Keratinocyte (primary cell): ENCODE measurements around the gene THTPA. TPM values are rescaled to one million over a fixed set of nuclear protein-coding genes. Genes with fewer than 3 reads are reported as not detected.

Experiments used
- DNase-seq: peaks from one replicate; pipeline ENCODE4 v3.0.0-alpha.2; 2011; ENCODE audit warnings: low read depth, missing footprints, low spot score
- FAIRE-seq: peaks from 2 replicates; lab custom pipeline; 2011; peaks lifted over from hg19 to GRCh38; lab: Jason Lieb, UNC
- H2AFZ ChIP-seq: 2 replicates; pipeline ENCODE4 v1.6.0; 2012; ENCODE audit warnings: low read length, control low read depth, inconsistent platforms; ENCODE audit not compliant: control insufficient read depth
- H3K27ac ChIP-seq: 2 replicates; pipeline ENCODE4 v1.5.1; 2011; ENCODE audit warnings: low read length; ENCODE audit not compliant: control insufficient read depth, insufficient read depth
- H3K27me3 ChIP-seq: 3 replicates; pipeline ENCODE4 v1.6.0; 2011; ENCODE audit warnings: low read length; ENCODE audit not compliant: control insufficient read depth, insufficient read depth; ENCODE audit errors: extremely low read depth
- H3K36me3 ChIP-seq, 2 experiments: 2 replicates in 1 of 2; 3 replicates in 1 of 2; pipeline ENCODE4 v1.5.1; 2011; ENCODE audit warnings: low read length in 2 of 2, mild to moderate bottlenecking in 1 of 2; ENCODE audit not compliant: control insufficient read depth in 2 of 2, insufficient read depth in 2 of 2; ENCODE audit errors: extremely low read depth in 1 of 2
- H3K4me1 ChIP-seq: 3 replicates; pipeline ENCODE4 v1.5.1; 2011; ENCODE audit warnings: low read length; ENCODE audit not compliant: control insufficient read depth, insufficient read depth; ENCODE audit errors: extremely low read depth
- H3K4me2 ChIP-seq: 3 replicates; pipeline ENCODE4 v1.6.0; 2011; ENCODE audit warnings: low read depth, low read length; ENCODE audit not compliant: control insufficient read depth, insufficient read depth; ENCODE audit errors: extremely low read depth
- H3K4me3 ChIP-seq, 3 experiments: fragments of 200-600 bp in 1 of 3; sonication (generic) in 1 of 3; 2 replicates in 2 of 3; 3 replicates in 1 of 3; pipeline ENCODE4 v1.5.1; 2011 to 2016; ENCODE audit warnings: low read length in 3 of 3, mild to moderate bottlenecking in 3 of 3, control low read depth in 2 of 3, inconsistent platforms in 1 of 3, low read depth in 1 of 3, mixed read lengths in 1 of 3, mixed run types in 1 of 3, moderate library complexity in 1 of 3; ENCODE audit not compliant: control insufficient read depth in 2 of 3, insufficient read depth in 2 of 3; ENCODE audit errors: extremely low read depth in 1 of 3
- H3K79me2 ChIP-seq: 2 replicates; pipeline ENCODE4 v1.6.0; 2012; ENCODE audit warnings: low read length; ENCODE audit not compliant: control insufficient read depth, insufficient read depth
- H3K9ac ChIP-seq: 3 replicates; pipeline ENCODE4 v1.6.0; 2011; ENCODE audit warnings: low read length; ENCODE audit not compliant: control insufficient read depth, insufficient read depth; ENCODE audit errors: extremely low read depth
- H3K9me1 ChIP-seq: 3 replicates; pipeline ENCODE4 v1.6.0; 2011; ENCODE audit warnings: low read length; ENCODE audit not compliant: control insufficient read depth, insufficient read depth; ENCODE audit errors: extremely low read depth
- H3K9me3 ChIP-seq: 2 replicates; pipeline ENCODE4 v1.5.1; 2012; ENCODE audit warnings: low read depth, low read length; ENCODE audit not compliant: control insufficient read depth
- H4K20me1 ChIP-seq: 3 replicates; pipeline ENCODE4 v1.6.0; 2011; ENCODE audit warnings: low read length; ENCODE audit not compliant: control insufficient read depth, insufficient read depth; ENCODE audit errors: extremely low read depth
- EZH2 ChIP-seq: IDR thresholded peaks from one replicate; pipeline ENCODE4 v1.6.1; 2012; ENCODE audit warnings: inconsistent platforms, mild to moderate bottlenecking, low read length, moderate library complexity
- dilution Hi-C: fragments of 300-500 bp; cut with MboI; formaldehyde crosslinking; loops from one replicate; pipeline ENCODE4 v1.7.0; 2020; ENCODE audit warnings: low sequenced_read_pairs; ENCODE audit not compliant: extremely low pct_ligation_motif_present
- polyA plus RNA-seq, 5 experiments: library from polyadenylated mRNA; depleted of rRNA in 3 of 5; stranded (reverse) in 3 of 5; stranded (forward) in 1 of 5; unstranded in 1 of 5; fragments of >200 nt; gene quantifications; 1 replicate in 1 of 5; 2 replicates in 3 of 5; 3 replicates in 1 of 5; pipeline versions ENCODE4 v1.2.1 to v1.2.3, GENCODE V29; 2011 to 2012; ENCODE audit warnings: missing spikeins in 2 of 5, low read depth in 1 of 5, low replicate concordance in 1 of 5
- TF ChIP-seq, protein P1 (sequence below), 3 experiments: IDR thresholded peaks in 1 of 3; conservative IDR thresholded peaks in 1 of 3; optimal IDR thresholded peaks in 1 of 3; 2 replicates in 2 of 3; 3 replicates in 1 of 3; pipeline versions ENCODE3 to v1.5.1; 2011; ENCODE audit warnings: low read length in 3 of 3, mild to moderate bottlenecking in 3 of 3, moderate library complexity in 2 of 3, control low read depth in 1 of 3, inconsistent platforms in 1 of 3; ENCODE audit not compliant: insufficient read depth in 2 of 3; ENCODE audit errors: extremely low read depth in 1 of 3

Gene THTPA
- polyA plus RNA-seq, 1 donor (not counting 4 experiments of a cell fraction or from before 2014, with no cell fraction given): 3.2 TPM

DNA sequence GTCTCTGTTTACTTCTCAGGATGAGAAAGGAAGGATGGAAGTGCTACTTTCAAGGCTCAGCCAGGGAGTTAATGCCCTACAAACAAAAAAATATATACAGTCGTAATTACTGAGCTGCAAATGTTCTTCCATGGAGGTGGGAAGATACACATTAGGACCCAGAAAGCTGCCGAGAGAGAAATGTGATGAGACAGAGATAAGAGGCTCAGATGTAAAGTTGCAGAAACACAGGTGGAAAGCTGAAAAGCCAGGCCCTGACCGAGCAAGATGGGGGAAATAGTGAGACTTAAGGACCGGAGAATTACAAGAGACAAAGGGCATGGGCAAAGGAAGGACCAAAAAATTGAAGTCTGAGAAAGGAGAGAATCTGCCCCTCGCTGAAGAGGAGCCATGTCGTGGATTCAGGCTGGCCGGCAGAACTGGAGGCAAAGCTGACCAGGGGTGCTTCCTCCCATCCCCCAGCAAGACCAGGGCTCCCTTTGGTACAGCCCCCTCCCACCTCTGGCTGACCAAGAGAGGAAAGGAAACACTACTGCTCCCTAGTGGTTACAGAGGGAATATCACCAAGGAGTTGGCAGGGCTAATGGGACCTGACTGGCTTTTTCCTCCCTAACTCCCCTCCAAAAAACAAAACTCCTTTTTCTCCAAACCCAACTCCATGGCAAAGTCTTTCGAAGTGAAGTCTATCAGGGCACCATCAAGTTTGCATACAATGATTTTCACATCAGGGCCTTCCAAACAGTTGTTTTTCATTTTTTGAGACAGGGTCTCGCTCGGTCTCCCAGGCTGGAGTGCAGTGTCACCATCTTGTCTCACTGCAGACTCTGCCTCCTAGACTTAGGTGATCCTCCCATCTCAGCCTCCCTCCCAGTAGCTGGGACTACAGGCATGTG is 16.6 kb upstream of the THTPA start:
- no peak for TF ChIP-seq EZH2
- TF ChIP-seq, protein P1, sequence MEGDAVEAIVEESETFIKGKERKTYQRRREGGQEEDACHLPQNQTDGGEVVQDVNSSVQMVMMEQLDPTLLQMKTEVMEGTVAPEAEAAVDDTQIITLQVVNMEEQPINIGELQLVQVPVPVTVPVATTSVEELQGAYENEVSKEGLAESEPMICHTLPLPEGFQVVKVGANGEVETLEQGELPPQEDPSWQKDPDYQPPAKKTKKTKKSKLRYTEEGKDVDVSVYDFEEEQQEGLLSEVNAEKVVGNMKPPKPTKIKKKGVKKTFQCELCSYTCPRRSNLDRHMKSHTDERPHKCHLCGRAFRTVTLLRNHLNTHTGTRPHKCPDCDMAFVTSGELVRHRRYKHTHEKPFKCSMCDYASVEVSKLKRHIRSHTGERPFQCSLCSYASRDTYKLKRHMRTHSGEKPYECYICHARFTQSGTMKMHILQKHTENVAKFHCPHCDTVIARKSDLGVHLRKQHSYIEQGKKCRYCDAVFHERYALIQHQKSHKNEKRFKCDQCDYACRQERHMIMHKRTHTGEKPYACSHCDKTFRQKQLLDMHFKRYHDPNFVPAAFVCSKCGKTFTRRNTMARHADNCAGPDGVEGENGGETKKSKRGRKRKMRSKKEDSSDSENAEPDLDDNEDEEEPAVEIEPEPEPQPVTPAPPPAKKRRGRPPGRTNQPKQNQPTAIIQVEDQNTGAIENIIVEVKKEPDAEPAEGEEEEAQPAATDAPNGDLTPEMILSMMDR (optimal IDR thresholded peaks at IDR 0.05 in 1 of 3, IDR thresholded peaks at IDR 0.05 in 1 of 3, conservative IDR thresholded peaks at IDR 0.05 in 1 of 3; ENCODE audit: extremely low read depth in 1 of 3, insufficient read depth in 2 of 3, low read length in 3 of 3): peak; percentile 72 to 84 (median 79)
- Histone ChIP-seq H3K36me3 (no peaks in the 10 kb centered on the region), H3K79me2 (no peaks in the 10 kb centered on the region), H3K27me3 (no peaks in the 10 kb centered on the region), H3K9ac (no peak overlapping the region), H3K9me1 (no peaks in the 10 kb centered on the region), H3K4me2 (no peak overlapping the region), H4K20me1 (no peaks in the 10 kb centered on the region), H3K27ac (no peak overlapping the region), H2AFZ (no peak overlapping the region), H3K4me3 (no peak overlapping the region), H3K4me1 (no peaks in the 10 kb centered on the region), H3K9me3 (no peaks in the 10 kb centered on the region)
- dilution Hi-C loops: no loop called here
- FAIRE-seq (peak; percentile 67), DNase-seq (no peak)

DNA sequence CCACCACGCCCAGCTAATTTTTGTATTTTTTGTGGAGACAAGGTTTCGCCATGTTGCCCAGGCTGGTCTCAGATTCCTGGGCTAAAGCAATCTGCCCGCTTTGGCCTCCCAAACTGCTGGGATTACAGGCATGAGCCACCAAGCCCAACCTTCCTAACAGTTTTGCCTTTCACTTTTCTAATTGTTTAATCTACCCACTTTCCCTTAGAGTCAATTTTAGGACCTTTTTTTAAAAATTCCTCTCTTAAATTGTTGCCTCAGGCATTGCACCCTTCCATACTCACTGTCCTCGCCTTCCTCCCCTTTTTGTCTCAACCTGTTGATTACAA is 16.0 kb upstream of the THTPA start:
- Histone ChIP-seq H3K79me2 (no peaks in the 10 kb centered on the region), H3K4me3 (no peak overlapping the region), H3K4me2 (no peak overlapping the region), H2AFZ (no peak overlapping the region), H3K27me3 (no peaks in the 10 kb centered on the region), H3K27ac (no peak overlapping the region), H4K20me1 (no peaks in the 10 kb centered on the region), H3K9ac (no peak overlapping the region), H3K9me3 (no peaks in the 10 kb centered on the region), H3K36me3 (no peaks in the 10 kb centered on the region), H3K4me1 (no peaks in the 10 kb centered on the region), H3K9me1 (no peaks in the 10 kb centered on the region)
- no peak for FAIRE-seq
- DNase-seq: no peak
- TF ChIP-seq, protein P1 (optimal IDR thresholded peaks at IDR 0.05 in 1 of 3, IDR thresholded peaks at IDR 0.05 in 1 of 3, conservative IDR thresholded peaks at IDR 0.05 in 1 of 3; ENCODE audit: extremely low read depth in 1 of 3, insufficient read depth in 2 of 3, low read length in 3 of 3): no peak
- no peak for TF ChIP-seq EZH2
- dilution Hi-C loops: no loop called here
